GM23338 (cell line): ENCODE results near the gene FAM117A. TPM values are rescaled to one million over a fixed set of nuclear protein-coding genes. Genes with fewer than 3 reads are reported as not detected.

Source experiments
- ATAC-seq: fragments of 200-7000 bp; cut with Tn5 transposase; 3 replicates; pipeline ENCODE4 v1.9.1; 2020
- DNase-seq: peaks from one replicate; pipeline ENCODE4 v3.0.0-alpha.2; 2015; ENCODE audit warnings: low spot score
- H2AFZ ChIP-seq: fragments of 200-600 bp; sonication (generic); 2 replicates; pipeline ENCODE4 v1.8.0; 2016; ENCODE audit warnings: antibody characterized with exemption, mild to moderate bottlenecking, moderate library complexity
- H3F3A ChIP-seq: fragments of 200-600 bp; sonication (generic); replicated peaks from 2 replicates; pipeline ENCODE4 v1.8.0; 2017; ENCODE audit warnings: antibody characterized with exemption, mixed run types, low read depth
- H3K27ac ChIP-seq: fragments of 200-600 bp; sonication (generic); 2 replicates; pipeline ENCODE4 v1.6.1; 2016; ENCODE audit warnings: low read depth
- H3K27me3 ChIP-seq: fragments of 200-600 bp; sonication (generic); 2 replicates; pipeline ENCODE4 v1.8.0; 2016; ENCODE audit warnings: mild to moderate bottlenecking, mixed run types, moderate library complexity; ENCODE audit not compliant: insufficient read depth
- H3K36me3 ChIP-seq: fragments of 200-600 bp; sonication (generic); 2 replicates; pipeline ENCODE4 v1.8.0; 2016; ENCODE audit warnings: mild to moderate bottlenecking; ENCODE audit not compliant: insufficient read depth
- H3K4me1 ChIP-seq: fragments of 200-600 bp; sonication (generic); 2 replicates; pipeline ENCODE4 v1.8.0; 2016; ENCODE audit warnings: mild to moderate bottlenecking, moderate library complexity; ENCODE audit not compliant: insufficient read depth
- H3K4me2 ChIP-seq: fragments of 200-600 bp; sonication (generic); 2 replicates; pipeline ENCODE4 v1.7.1; 2017; ENCODE audit warnings: mixed run types
- H3K4me3 ChIP-seq: fragments of 200-600 bp; sonication (generic); 2 replicates; pipeline ENCODE4 v1.6.1; 2016; ENCODE audit warnings: mixed run types
- H3K79me2 ChIP-seq: fragments of 200-600 bp; sonication (generic); replicated peaks from 2 replicates; pipeline ENCODE4 v1.8.0; 2017; ENCODE audit warnings: mild to moderate bottlenecking; ENCODE audit not compliant: insufficient read depth
- H3K9me2 ChIP-seq: fragments of 200-600 bp; sonication (generic); 2 replicates; pipeline ENCODE4 v1.8.0; 2017; ENCODE audit not compliant: insufficient read depth
- H4K20me1 ChIP-seq: fragments of 200-600 bp; sonication (generic); replicated peaks from 2 replicates; pipeline ENCODE4 v1.8.0; 2017; ENCODE audit warnings: mild to moderate bottlenecking; ENCODE audit not compliant: insufficient read depth
- H3K27ac Mint-ChIP-seq: 2 replicates; pipeline ENCODE4 v1.8.0; 2020; ENCODE audit warnings: inconsistent platforms, mild to moderate bottlenecking, moderate library complexity, mixed read lengths
- H3K27me3 Mint-ChIP-seq: 3 replicates; pipeline ENCODE4 v1.8.0; 2022; ENCODE audit warnings: low read depth, mild to moderate bottlenecking, moderate library complexity, mixed read lengths, inconsistent platforms; ENCODE audit not compliant: insufficient read depth, poor library complexity
- H3K36me3 Mint-ChIP-seq: 3 replicates; pipeline ENCODE4 v1.8.0; 2021; ENCODE audit warnings: low read depth, mild to moderate bottlenecking, inconsistent platforms, moderate library complexity, mixed read lengths
- H3K4me1 Mint-ChIP-seq: 3 replicates; pipeline ENCODE4 v1.8.0; 2020; ENCODE audit warnings: mild to moderate bottlenecking, inconsistent platforms, mixed read lengths
- H3K4me3 Mint-ChIP-seq: 3 replicates; pipeline ENCODE4 v1.8.0; 2021; ENCODE audit warnings: moderate library complexity, mild to moderate bottlenecking, inconsistent platforms, mixed read lengths
- H3K9me3 Mint-ChIP-seq: 3 replicates; pipeline ENCODE4 v1.8.0; 2020; ENCODE audit warnings: moderate library complexity, mild to moderate bottlenecking, inconsistent platforms, mixed read lengths
- CREB1 ChIP-seq: fragments of 250-450 bp; sonication (Bioruptor Pico); IDR thresholded peaks from 2 replicates; pipeline ENCODE4 v1.5.0; 2020; ENCODE audit warnings: low read depth, mild to moderate bottlenecking, moderate library complexity
- CTCF ChIP-seq, 2 experiments: fragments of 200-600 bp in 1 of 2; sonication (generic) in 1 of 2; conservative IDR thresholded peaks; 2 replicates each; pipeline versions ENCODE4 v1.5.1 to v1.6.1; 2016 to 2017; ENCODE audit warnings: antibody characterized with exemption in 2 of 2, low read depth in 2 of 2, mild to moderate bottlenecking in 2 of 2, moderate library complexity in 1 of 2
- EZH2 ChIP-seq: fragments of 200-600 bp; sonication (generic); IDR thresholded peaks from one replicate; pipeline ENCODE4 v1.8.0; 2017; ENCODE audit warnings: antibody characterized with exemption, mild to moderate bottlenecking, low read depth; ENCODE audit not compliant: unreplicated experiment
- EZH2phosphoT487 ChIP-seq: fragments of 200-600 bp; sonication (generic); IDR thresholded peaks from one replicate; pipeline ENCODE4 v1.8.1; 2018; ENCODE audit warnings: antibody characterized with exemption; ENCODE audit not compliant: unreplicated experiment
- JUNB ChIP-seq: IDR thresholded peaks from one replicate; pipeline ENCODE4 v1.6.1; 2016; ENCODE audit warnings: antibody characterized with exemption; ENCODE audit not compliant: unreplicated experiment
- NANOG ChIP-seq: IDR thresholded peaks from 2 replicates; pipeline ENCODE4 v1.6.1; 2016; ENCODE audit warnings: antibody characterized with exemption, borderline replicate concordance
- REST ChIP-seq: IDR thresholded peaks from one replicate; pipeline ENCODE4 v1.6.1; 2018; ENCODE audit warnings: antibody characterized with exemption; ENCODE audit not compliant: unreplicated experiment
- STAT1 ChIP-seq: IDR thresholded peaks from one replicate; pipeline ENCODE4 v1.6.1; 2016; ENCODE audit warnings: antibody characterized with exemption; ENCODE audit not compliant: unreplicated experiment
- ZNF331 ChIP-seq: fragments of 250-450 bp; sonication (Bioruptor Pico); IDR thresholded peaks from 2 replicates; pipeline ENCODE4 v1.5.0; 2020; ENCODE audit warnings: low read depth, mild to moderate bottlenecking, moderate library complexity
- ZNF462 ChIP-seq: fragments of 250-450 bp; sonication (Bioruptor Pico); IDR thresholded peaks from 2 replicates; pipeline ENCODE4 v1.5.0; 2020; ENCODE audit warnings: mild to moderate bottlenecking, moderate library complexity
- polyA plus RNA-seq: library from polyadenylated mRNA; unstranded; fragments of >200 nt; fragmentation: Nextera tagmentation; extraction: Ambion mirVana; gene quantifications from 2 replicates; pipeline ENCODE4 v1.2.1, GENCODE V29; 2016
- total RNA-seq: library from RNA; depleted of rRNA; stranded (reverse); fragments of >200 nt; shearing (Covaris generic); gene quantifications from 2 replicates; pipeline ENCODE4 v1.2.3, GENCODE V29; 2014

Gene FAM117A
- total and polyA plus RNA-seq, 2 experiments from 2014 or later, result 21.3 to 46.4 TPM

GRCh38 chr17:49715717-49716279 is 48.1 kb downstream of the FAM117A start (continued):
- TF ChIP-seq ZNF462, result no peak
- TF ChIP-seq ZNF331 (CRISPR knock-in tag), result no peak
- TF ChIP-seq EZH2phosphoT487, result no peak
- TF ChIP-seq NANOG, result no peak
- TF ChIP-seq CREB1 (CRISPR knock-in tag), result no peak

- H3K9me3 Mint-ChIP-seq, result no peaks in the 10 kb centered on the region
- no peak overlapping the region for H3K27ac Mint-ChIP-seq
- Histone ChIP-seq H2AFZ (no peak overlapping the region), H3K4me3 (no peak overlapping the region), H3K36me3 (peaks cover 19% of the 10 kb centered on the region), H3K79me2 (no peaks in the 10 kb centered on the region), H3K4me2 (no peak overlapping the region), H3K27ac (no peak overlapping the region), H3K4me1 (no peaks in the 10 kb centered on the region), H3F3A (no peaks in the 10 kb centered on the region), H3K9me2 (no peaks in the 10 kb centered on the region), H3K27me3 (no peaks in the 10 kb centered on the region), H4K20me1 (no peaks in the 10 kb centered on the region)
- peaks cover 3% of the 10 kb centered on the region for H3K27me3 Mint-ChIP-seq
- DNase-seq (no peak), ATAC-seq (no peak)
- H3K4me1 Mint-ChIP-seq, result no peaks in the 10 kb centered on the region
- H3K36me3 Mint-ChIP-seq, result peaks cover 69% of the 10 kb centered on the region
- no peak overlapping the region for H3K4me3 Mint-ChIP-seq
- TF ChIP-seq REST (no peak), EZH2phosphoT487 (no peak), JUNB (no peak), CREB1 (CRISPR knock-in tag) (no peak), CTCF (conservative IDR thresholded peaks at IDR 0.05; ENCODE audit: low read depth in 2 of 2) (no peak), EZH2 (no peak), STAT1 (no peak)
Observed at GRCh38 chr17:49715216-49715615, 48.7 kb downstream of the FAM117A start.
